Stimulated activated CD4-positive, alpha-beta T cell treated with anti-CD3 and anti-CD28 coated beads, Interleukin-2, amount 100 ng/mL, for 4 hours (primary cell): ENCODE data around the gene SSX2.
"Not testable (repeated sequence)": the region's sequence is repeated elsewhere in the genome, so short reads cannot be mapped to it uniquely, and the experiment has no call there.

Experiments used
- DNase-seq: peaks from one replicate; pipeline ENCODE4 v3.0.0-alpha.2; 2020; ENCODE audit warnings: low read depth

Gene SSX2, protein sequence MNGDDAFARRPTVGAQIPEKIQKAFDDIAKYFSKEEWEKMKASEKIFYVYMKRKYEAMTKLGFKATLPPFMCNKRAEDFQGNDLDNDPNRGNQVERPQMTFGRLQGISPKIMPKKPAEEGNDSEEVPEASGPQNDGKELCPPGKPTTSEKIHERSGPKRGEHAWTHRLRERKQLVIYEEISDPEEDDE

DNA sequence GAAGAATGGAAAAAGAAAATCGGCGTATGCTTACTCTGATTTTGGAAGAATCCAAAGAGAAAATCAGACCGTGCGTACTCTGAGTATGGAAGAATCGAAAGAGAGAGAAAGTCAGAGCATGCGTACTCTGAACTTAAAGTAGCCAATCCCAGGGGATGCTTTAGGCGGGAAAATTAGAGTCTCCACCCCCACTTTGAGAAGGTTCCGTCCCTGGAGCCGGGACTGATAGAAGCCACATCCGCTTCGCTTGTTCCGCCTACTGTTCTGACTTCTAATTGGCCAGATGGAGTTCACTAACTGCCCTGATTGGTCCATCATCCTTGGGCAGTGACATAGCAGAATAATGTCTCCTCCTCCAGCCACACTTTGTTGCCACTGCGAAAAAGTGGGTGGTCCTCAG lies at the start of gene SSX2:
Gene SSX2, minus strand, starts transcription at position 101 of the 400 bp plus-strand sequence. CDS start 1,429 bp downstream, outside the sequence.
- DNase-seq = not testable (repeated sequence)

DNA sequence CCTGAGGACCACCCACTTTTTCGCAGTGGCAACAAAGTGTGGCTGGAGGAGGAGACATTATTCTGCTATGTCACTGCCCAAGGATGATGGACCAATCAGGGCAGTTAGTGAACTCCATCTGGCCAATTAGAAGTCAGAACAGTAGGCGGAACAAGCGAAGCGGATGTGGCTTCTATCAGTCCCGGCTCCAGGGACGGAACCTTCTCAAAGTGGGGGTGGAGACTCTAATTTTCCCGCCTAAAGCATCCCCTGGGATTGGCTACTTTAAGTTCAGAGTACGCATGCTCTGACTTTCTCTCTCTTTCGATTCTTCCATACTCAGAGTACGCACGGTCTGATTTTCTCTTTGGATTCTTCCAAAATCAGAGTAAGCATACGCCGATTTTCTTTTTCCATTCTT lies 44.0 kb upstream of the SSX2 start, which contains the start of gene SSX2B:
Gene SSX2B, plus strand, starts transcription at position 301 of the 400 bp plus-strand sequence. CDS start 1,429 bp downstream, outside the sequence.
- not testable (repeated sequence) for DNase-seq

DNA sequence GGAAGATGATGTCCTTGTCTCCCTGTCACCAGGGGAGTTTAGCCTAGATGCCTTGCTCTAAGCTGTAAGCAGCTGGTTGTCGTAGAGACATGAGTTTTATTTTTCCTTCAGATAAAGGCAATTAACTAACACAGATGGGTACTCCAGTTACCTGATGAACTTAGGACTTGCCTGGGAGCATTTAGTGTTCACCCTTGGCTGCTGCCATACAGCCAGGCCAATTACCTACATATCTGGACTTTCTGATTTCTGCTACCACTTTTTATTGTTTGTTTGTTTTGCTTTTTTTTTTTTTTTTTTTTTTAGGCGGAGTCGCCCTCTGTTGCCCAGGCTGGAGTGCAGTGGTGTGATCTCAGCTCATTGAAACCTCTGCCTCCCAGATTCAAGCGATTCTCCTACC lies 14.9 kb downstream of the SSX2 start:
- DNase-seq = not testable (repeated sequence)

DNA sequence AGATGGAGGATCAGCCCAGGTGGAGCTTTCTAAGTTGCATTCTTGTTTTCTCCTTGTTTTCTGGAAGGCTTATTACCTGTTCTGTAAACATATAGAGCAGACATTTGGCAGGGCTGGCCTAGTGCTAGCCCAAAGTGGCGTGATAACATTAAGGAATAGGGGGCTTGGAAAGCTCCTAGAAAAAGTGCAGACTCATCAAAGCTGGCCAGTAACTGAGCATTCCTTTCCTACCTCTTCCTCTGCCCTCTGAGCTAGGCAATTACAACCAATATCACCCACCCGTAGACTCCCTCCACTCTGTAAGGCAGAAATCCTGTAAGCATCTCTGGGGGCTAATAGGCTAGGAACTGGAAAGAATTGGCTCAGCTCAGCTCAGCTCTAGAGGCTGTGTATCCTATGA lies 44.8 kb downstream of the SSX2 start:
- DNase-seq = not testable (repeated sequence)

DNA sequence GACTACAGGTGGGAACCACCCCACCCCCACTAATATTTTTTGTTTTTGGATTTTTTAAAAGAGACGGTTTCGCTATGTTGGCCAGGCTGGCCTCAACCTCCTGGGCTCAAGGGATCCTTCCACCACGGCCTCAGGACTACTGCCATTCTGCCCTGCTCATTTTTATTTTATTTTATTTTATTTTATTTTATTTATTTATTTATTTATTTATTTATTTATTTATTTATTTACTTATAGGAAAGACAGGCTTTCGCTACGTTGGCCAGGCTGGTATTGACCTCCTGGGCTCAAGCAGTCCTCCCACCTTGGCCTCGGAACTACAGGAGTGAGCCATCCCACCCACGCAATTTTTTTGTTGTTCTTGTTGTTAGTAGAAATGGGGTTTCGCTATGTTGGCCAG lies 51.5 kb downstream of the SSX2 start:
- DNase-seq = not testable (repeated sequence)

DNA sequence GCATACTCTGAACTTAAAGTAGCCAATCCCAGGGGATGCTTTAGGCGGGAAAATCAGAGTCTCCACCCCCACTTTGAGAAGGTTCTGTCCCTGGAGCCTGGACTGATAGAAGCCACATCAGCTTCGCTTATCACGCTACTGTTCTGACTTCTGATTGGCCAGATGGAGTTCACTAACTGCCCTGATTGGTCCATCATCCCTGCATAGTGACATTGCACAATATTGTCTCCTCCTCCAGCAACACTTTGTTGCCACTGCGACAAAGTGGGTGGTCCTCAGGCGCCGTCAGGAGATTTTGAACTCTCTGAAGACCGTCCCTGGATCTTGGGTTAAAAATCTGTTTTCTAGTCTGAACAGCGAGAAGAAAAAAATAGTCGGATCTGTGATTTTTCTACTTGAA lies 52.2 kb downstream of the SSX2 start, which contains the start of gene SSX7:
Gene SSX7, minus strand, starts transcription at position 101 of the 400 bp plus-strand sequence. CDS start 1,428 bp downstream, outside the sequence.
- DNase-seq = not testable (repeated sequence)

DNA sequence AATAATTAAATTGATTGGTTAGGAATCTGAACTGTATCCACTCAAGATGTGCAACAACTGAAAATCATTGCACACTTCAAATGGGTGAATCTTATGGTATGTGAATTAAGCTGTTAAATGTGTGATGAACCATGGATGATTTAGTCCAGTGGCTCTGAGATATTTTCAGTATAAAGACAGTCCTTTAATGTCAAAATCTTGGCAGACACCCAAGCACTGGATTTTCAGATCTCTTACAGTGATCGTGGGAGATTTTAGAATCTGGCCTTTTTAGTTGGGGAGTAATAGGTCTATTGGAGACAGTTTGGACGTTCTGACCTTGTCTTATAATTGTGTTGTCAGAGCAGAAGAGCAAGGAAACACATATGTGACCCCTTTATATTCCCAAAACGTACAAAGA lies 56.3 kb downstream of the SSX2 start:
- not testable (repeated sequence) for DNase-seq

DNA sequence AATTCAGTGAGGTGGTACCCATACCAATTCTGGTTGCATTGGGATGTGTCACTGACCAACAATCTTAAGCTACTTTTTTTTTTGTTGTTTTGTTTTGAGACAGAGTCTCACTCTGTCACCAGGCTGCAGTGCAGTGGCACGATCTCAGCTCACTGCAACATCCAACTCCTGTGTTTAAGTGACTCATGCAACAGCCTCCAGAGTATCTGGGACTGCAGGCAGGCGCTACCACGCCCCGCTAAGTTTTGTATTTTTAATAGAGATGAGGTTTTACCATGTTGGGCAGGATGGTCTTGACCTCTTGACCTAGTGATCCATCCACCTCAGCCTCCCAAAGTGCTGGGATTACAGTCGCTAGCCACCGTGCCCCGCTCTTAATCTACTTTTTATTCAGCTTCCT lies 58.0 kb downstream of the SSX2 start:
- DNase-seq = not testable (repeated sequence)
